ENCODE results near the gene HDAC9. TPM values are rescaled to one million over a fixed set of nuclear protein-coding genes. Genes with fewer than 3 reads are reported as not detected.

HDAC9 gene
- total RNA-seq, 4 donors from 2014 or later, result 63.0 to 130 (median 107) TPM

DNA sequence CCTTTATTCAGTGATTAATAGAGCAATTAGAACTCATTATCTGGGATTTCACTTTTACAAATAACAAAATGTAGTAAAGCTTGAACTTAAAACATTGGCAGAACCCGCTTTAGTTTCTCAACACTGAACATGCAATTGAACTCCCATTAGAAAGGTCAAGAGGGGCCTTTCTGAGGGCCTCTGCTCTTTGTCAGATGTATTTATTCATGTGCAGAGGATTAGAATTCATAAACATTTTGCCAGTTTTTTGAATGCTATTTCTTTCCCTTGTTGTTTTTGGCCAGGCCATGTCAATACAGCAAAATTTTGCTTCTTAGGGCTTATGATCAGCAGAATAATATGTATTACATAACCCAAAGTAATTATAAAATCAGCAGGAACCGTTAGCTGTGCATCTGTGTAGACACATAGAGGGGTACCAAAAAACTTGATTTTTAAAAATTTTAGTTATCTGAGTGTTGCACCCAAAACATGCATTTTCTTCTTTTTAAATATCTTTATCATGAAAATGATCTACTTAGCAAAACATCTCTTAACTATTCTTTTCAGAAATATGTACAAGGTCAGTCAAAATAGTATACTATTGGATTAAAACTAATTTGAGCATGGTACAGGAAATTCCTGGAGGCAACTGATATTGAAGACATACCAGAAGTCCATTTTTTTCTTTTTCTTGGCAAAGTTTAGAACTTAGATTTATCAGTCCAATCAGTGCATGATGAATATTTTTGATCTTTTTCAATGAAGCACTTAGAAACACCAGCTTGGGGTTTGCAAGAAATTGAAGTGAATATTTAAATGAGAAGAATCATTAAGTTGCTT lies 444.4 kb downstream of the HDAC9 start:
- Histone ChIP-seq H3K9me3 (no peaks in the 10 kb centered on the region), H3K36me3 (no peaks in the 10 kb centered on the region), H3K4me3 (no peak overlapping the region), H3K27ac (replicated peaks in 1 of 4) (no peak overlapping the region), H3K4me1 (no peaks in the 10 kb centered on the region), H3K27me3 (no peaks in the 10 kb centered on the region)
- intact Hi-C loops (cut with DNase I), result no loop called here
- 78% methylated on average over 2 of the region's 2 CpGs for WGBS
- DNase-seq (ENCODE audit: extremely low spot score), result no peak
- TF ChIP-seq, protein P1, sequence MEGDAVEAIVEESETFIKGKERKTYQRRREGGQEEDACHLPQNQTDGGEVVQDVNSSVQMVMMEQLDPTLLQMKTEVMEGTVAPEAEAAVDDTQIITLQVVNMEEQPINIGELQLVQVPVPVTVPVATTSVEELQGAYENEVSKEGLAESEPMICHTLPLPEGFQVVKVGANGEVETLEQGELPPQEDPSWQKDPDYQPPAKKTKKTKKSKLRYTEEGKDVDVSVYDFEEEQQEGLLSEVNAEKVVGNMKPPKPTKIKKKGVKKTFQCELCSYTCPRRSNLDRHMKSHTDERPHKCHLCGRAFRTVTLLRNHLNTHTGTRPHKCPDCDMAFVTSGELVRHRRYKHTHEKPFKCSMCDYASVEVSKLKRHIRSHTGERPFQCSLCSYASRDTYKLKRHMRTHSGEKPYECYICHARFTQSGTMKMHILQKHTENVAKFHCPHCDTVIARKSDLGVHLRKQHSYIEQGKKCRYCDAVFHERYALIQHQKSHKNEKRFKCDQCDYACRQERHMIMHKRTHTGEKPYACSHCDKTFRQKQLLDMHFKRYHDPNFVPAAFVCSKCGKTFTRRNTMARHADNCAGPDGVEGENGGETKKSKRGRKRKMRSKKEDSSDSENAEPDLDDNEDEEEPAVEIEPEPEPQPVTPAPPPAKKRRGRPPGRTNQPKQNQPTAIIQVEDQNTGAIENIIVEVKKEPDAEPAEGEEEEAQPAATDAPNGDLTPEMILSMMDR (IDR thresholded peaks at IDR 0.05), result no peak
- TF ChIP-seq POLR2A (IDR thresholded peaks at IDR 0.05; ENCODE audit: low read depth) (no peak), POLR2AphosphoS5 (IDR thresholded peaks at IDR 0.05) (no peak), EP300 (IDR thresholded peaks at IDR 0.05) (no peak)

DNA sequence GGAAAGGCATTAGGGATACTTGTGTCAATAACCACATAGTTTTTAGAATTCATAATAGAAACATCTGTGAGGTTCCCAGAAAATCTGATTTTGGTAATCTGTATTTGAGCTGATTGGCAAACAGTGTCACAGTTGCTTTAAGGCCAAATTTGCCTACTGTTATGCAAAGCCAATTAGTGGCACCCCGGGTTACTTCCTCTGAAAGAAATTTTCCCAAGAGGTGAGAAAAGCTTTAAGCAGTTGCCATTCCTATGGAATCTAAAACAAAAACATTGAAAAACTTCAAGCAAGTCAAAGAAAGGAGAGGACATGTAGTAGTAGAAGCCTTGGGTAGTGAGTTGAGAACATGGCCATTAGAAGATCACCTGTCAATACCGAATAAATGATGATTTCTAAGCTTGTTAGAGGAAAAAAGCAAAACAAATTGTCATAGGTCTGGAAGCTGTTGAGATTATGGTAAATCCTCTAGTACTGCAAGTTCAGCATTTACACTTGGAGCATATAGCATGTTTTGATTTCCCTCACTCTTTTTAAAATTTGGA lies 445.1 kb downstream of the HDAC9 start:
- no peak overlapping the region for H3K27ac ChIP-seq (replicated peaks in 1 of 4)
- H3K4me3 ChIP-seq, result no peak overlapping the region
- TF ChIP-seq POLR2AphosphoS5 (IDR thresholded peaks at IDR 0.05), result no peak
- DNase-seq (ENCODE audit: extremely low spot score), result no peak
- no peaks in the 10 kb centered on the region for H3K27me3 ChIP-seq
- H3K36me3 ChIP-seq, result no peaks in the 10 kb centered on the region
- H3K9me3 ChIP-seq, result no peaks in the 10 kb centered on the region
- intact Hi-C loops (cut with DNase I), result no loop called here
- 41% methylated on average over 2 of the region's 2 CpGs for WGBS
- H3K4me1 ChIP-seq, result no peaks in the 10 kb centered on the region

DNA sequence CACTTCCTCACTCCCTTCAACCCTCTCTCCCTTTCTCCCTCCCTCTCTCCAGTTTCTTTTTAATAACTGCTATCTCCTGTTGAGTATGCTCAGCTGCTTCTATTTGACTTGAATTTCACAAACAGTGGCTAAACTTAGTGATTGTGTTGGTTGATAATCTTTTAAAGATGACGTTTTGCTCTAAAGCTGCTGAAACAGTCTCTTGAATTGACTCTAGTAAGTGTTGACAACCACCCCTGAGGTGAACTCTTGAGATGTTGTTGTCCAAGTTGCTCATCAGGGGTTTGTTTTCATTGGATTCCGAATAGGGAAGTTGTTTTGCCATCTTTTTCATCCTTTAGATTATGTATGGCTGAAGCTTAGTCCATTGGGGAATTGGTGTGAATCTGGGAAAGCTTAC lies 445.7 kb downstream of the HDAC9 start:
- Histone ChIP-seq H3K27ac (replicated peaks in 1 of 4) (no peak overlapping the region), H3K9me3 (no peaks in the 10 kb centered on the region), H3K36me3 (no peaks in the 10 kb centered on the region), H3K4me3 (no peak overlapping the region), H3K27me3 (no peaks in the 10 kb centered on the region), H3K4me1 (no peaks in the 10 kb centered on the region)
- TF ChIP-seq, protein P1 (IDR thresholded peaks at IDR 0.05), result no peak
- TF ChIP-seq EP300 (IDR thresholded peaks at IDR 0.05), result no peak
- no peak for TF ChIP-seq POLR2A (IDR thresholded peaks at IDR 0.05; ENCODE audit: low read depth)
- TF ChIP-seq POLR2AphosphoS5 (IDR thresholded peaks at IDR 0.05), result no peak
- DNase-seq (ENCODE audit: extremely low spot score), result no peak
- 41% methylated on average over 2 of the region's 2 CpGs for WGBS
- intact Hi-C loops (cut with DNase I), result no loop called here

DNA sequence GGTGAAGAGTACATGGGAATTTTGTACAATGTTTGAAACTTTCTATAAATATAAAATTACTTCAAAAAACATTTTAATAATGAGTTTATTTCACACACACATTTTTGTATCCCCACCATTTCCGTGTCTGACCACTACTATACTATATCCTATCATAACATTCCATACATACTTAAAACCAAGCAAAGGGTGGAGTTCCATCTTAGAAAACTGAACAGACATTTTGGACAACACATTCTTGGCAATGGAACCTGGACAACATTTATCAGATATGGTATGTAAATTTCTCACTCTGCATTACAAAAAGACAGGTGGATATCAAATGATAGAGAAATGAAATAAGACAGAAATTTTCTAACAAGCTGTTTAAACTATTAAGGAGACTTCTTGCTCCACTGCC lies 453.0 kb downstream of the HDAC9 start:
- intact Hi-C loops (cut with DNase I), result no loop called here
- DNase-seq (ENCODE audit: extremely low spot score), result no peak
- Histone ChIP-seq H3K9me3 (no peaks in the 10 kb centered on the region), H3K27ac (replicated peaks in 1 of 4) (no peak overlapping the region), H3K36me3 (no peaks in the 10 kb centered on the region), H3K27me3 (no peaks in the 10 kb centered on the region), H3K4me1 (no peaks in the 10 kb centered on the region), H3K4me3 (no peak overlapping the region)
- TF ChIP-seq POLR2AphosphoS5 (IDR thresholded peaks at IDR 0.05) (no peak), POLR2A (IDR thresholded peaks at IDR 0.05; ENCODE audit: low read depth) (no peak), EP300 (IDR thresholded peaks at IDR 0.05) (no peak)
- TF ChIP-seq, protein P1 (IDR thresholded peaks at IDR 0.05), result no peak
- WGBS, result 79% methylated on average over 1 of the region's 1 CpG

DNA sequence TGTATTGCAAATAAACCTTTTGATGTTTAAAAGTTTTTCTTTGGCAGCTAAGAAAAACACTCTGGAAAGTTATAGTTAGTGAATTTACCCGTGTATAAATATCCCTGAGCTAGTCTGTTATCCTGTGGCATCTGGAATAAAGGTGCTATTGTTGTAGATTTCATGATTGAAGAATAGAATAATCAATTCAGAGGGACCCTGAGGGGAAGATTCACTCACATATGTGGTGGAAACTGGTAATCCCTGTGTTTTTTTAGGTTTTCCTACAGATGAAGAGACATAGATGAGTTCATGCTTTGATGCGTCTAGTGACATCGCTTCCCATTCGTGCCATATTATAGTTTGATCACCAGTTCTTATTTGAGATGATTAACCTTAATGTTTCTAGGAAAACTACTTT lies 457.3 kb downstream of the HDAC9 start:
- H3K4me3 ChIP-seq, result no peak overlapping the region
- no peak for TF ChIP-seq POLR2AphosphoS5 (IDR thresholded peaks at IDR 0.05)
- TF ChIP-seq POLR2A (IDR thresholded peaks at IDR 0.05; ENCODE audit: low read depth), result no peak
- no peak for TF ChIP-seq EP300 (IDR thresholded peaks at IDR 0.05)
- TF ChIP-seq, protein P1 (IDR thresholded peaks at IDR 0.05), result no peak
- no peaks in the 10 kb centered on the region for H3K27me3 ChIP-seq
- WGBS, result 90% methylated on average over 4 of the region's 4 CpGs
- intact Hi-C loops (cut with DNase I), result no loop called here
- no peaks in the 10 kb centered on the region for H3K36me3 ChIP-seq
- H3K4me1 ChIP-seq, result no peaks in the 10 kb centered on the region
- DNase-seq (ENCODE audit: extremely low spot score), result no peak
- H3K27ac ChIP-seq (replicated peaks in 1 of 4), result no peak overlapping the region
- no peaks in the 10 kb centered on the region for H3K9me3 ChIP-seq
